ENCODE measurements around the gene SYNJ2. TPM values are rescaled to one million over a fixed set of nuclear protein-coding genes. Genes with fewer than 3 reads are reported as not detected.

The SYNJ2 gene
- total RNA-seq, 1 experiment from 2014 or later = 24.5 TPM

DNA sequence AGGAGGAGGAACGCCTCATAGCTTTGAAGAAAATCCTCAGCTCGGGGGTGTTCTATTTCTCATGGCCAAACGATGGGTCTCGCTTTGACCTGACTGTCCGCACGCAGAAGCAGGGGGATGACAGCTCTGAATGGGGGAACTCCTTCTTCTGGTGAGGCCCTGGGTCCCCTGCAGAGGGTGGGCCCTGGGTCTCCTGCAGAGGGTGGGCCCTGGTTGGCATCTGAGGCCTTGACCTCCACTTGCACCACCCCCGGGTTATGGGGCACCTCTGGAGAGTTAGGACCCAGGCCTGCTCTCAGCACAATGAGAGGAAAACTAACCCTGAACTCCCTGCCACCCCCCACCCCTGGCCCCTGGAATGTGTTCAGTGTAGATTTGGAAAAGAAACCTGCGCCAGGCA is 47.2 kb downstream of the SYNJ2 start:
- no peaks in the 10 kb centered on the region for H3K79me1 ChIP-seq (ENCODE audit: insufficient read depth, low read depth, low read length, poor library complexity, severe bottlenecking)
- no peaks in the 10 kb centered on the region for H3K4me1 ChIP-seq (ENCODE audit: insufficient read depth, low read length)
- H3K56ac ChIP-seq (ENCODE audit: insufficient read length, low read depth, low read length) = no peak overlapping the region
- peaks cover 0 to 11% (median 3%) of the 10 kb centered on the region in 3 experiments; a peak in 3 of 7 replicates for H3K36me3 Mint-ChIP-seq (ENCODE audit: insufficient read depth in 1 of 3, low read depth in 3 of 3)
- no peak overlapping the region for H4K5ac ChIP-seq (ENCODE audit: insufficient read length, low read depth, low read length)
- no peak overlapping the region for H3K27ac Mint-ChIP-seq
- no peak overlapping the region for H3K18ac ChIP-seq (ENCODE audit: insufficient read length, low read depth, low read length)
- H3K27me3 Mint-ChIP-seq (ENCODE audit: low read depth) = no peaks in the 10 kb centered on the region
- H3K9me3 ChIP-seq (ENCODE audit: control insufficient read depth, low read depth, low read length) = no peaks in the 10 kb centered on the region
- H4K91ac ChIP-seq (ENCODE audit: insufficient read length, low read depth, low read length) = no peak overlapping the region
- no peak overlapping the region for H2BK15ac ChIP-seq (ENCODE audit: low read depth, low read length)
- no peak overlapping the region for H3K4me3 Mint-ChIP-seq
- H3T11ph ChIP-seq (ENCODE audit: low read length) = no peak overlapping the region
- WGBS (ENCODE audit: extremely low coverage, insufficient read length, low lambda C conversion rate) = no CpG with 5 or more reads among the region's 8 CpGs
- no peak overlapping the region for H2AK5ac ChIP-seq (ENCODE audit: insufficient read length, low read length)
- H2BK20ac ChIP-seq (ENCODE audit: low read depth, low read length, poor library complexity, severe bottlenecking) = no peak overlapping the region
- H3K23me2 ChIP-seq (ENCODE audit: insufficient read length, low read depth, low read length, poor library complexity, severe bottlenecking) = no peaks in the 10 kb centered on the region
- TF ChIP-seq CTCF (conservative IDR thresholded peaks at IDR 0.05) = no peak
- no peak for DNase-seq
- H3K4ac ChIP-seq (ENCODE audit: low read depth, low read length) = no peak overlapping the region
- H3K4me1 Mint-ChIP-seq = peaks cover 30 to 31% of the 10 kb centered on the region in 2 experiments
- H3K9me3 Mint-ChIP-seq = no peaks in the 10 kb centered on the region
- no peaks in the 10 kb centered on the region for H3K79me2 ChIP-seq (ENCODE audit: insufficient read depth, low read length)
- no peak overlapping the region for H3K14ac ChIP-seq (ENCODE audit: insufficient read depth, low read length)
- H2BK12ac ChIP-seq (ENCODE audit: insufficient read length, low read depth, low read length) = no peak overlapping the region
- H3K27ac ChIP-seq (ENCODE audit: insufficient read length, low read depth, low read length) = no peak overlapping the region
- H3K4me2 ChIP-seq (ENCODE audit: insufficient read depth, insufficient read length, low read length) = no peak overlapping the region
- no peak overlapping the region for H2BK5ac ChIP-seq (ENCODE audit: insufficient read length, low read length)
- no peaks in the 10 kb centered on the region for H4K20me1 ChIP-seq (ENCODE audit: control insufficient read depth, insufficient read depth, insufficient read length)
- no peak overlapping the region for H4K8ac ChIP-seq (replicated peaks; ENCODE audit: insufficient read length, low read depth, low read length)
- no peak overlapping the region for H3K9ac ChIP-seq (ENCODE audit: extremely low read depth, insufficient read length, low read length)
- H3K23ac ChIP-seq (ENCODE audit: insufficient read length, low read depth, low read length) = no peak overlapping the region
- no peak overlapping the region for H2BK120ac ChIP-seq (ENCODE audit: low read depth, low read length, poor library complexity, severe bottlenecking)
- no peak overlapping the region for H2AFZ ChIP-seq (ENCODE audit: low read length)
- no peaks in the 10 kb centered on the region for H3K27me3 ChIP-seq (ENCODE audit: insufficient read depth, low read length)
